Prostate gland (tissue), 2 donors: Measurements from ENCODE around the gene ITGA3. TPM values are rescaled to one million over a fixed set of nuclear protein-coding genes. Genes with fewer than 3 reads are reported as not detected.

Experiments used
- DNase-seq: peaks from one replicate; pipeline ENCODE4 v3.0.0-alpha.2; 2019; ENCODE audit warnings: low spot score
- H3K27ac ChIP-seq, 2 donors: fragments of 200-600 bp; sonication (generic); 2 replicates each; pipeline ENCODE4 v1.5.1; 2017 to 2019
- H3K27me3 ChIP-seq: fragments of 200-600 bp; sonication (generic); replicated peaks from 2 replicates; pipeline ENCODE4 v1.5.1; 2019; ENCODE audit not compliant: insufficient read depth
- H3K36me3 ChIP-seq, 2 donors: fragments of 200-600 bp; sonication (generic); 1 replicate in 1 of 2; 2 replicates in 1 of 2; pipeline versions ENCODE4 v1.5.1 to v1.8.1; 2017 to 2019
- H3K4me1 ChIP-seq: fragments of 200-600 bp; sonication (generic); replicated peaks from 2 replicates; pipeline ENCODE4 v1.5.1; 2019
- H3K4me3 ChIP-seq, 2 donors: fragments of 200-600 bp; sonication (generic); 2 replicates each; pipeline ENCODE4 v1.5.1; 2017 to 2019
- H3K9me3 ChIP-seq: fragments of 200-600 bp; sonication (generic); 2 replicates; pipeline ENCODE4 v1.5.1; 2017
- POLR2A ChIP-seq: fragments of 450-650 bp; IDR thresholded peaks from one replicate; pipeline ENCODE4 v1.6.1; 2016; ENCODE audit warnings: antibody characterized with exemption, mild to moderate bottlenecking
- POLR2AphosphoS5 ChIP-seq: sonication (generic); formaldehyde crosslinking; IDR thresholded peaks from one replicate; pipeline ENCODE4 v1.6.1; 2017; ENCODE audit warnings: antibody characterized with exemption
- WGBS: methylation state at CpG from one replicate; pipeline ENCODE4 v1.1.5; 2018; 5-methylcytosine and 5-hydroxymethylcytosine counted together
- intact Hi-C: fragments of 100-400 bp; cut with DNase I; formaldehyde crosslinking; loops from one replicate; pipeline ENCODE4 v1.14.2; 2022
- total RNA-seq, 2 donors: library from RNA; depleted of rRNA; stranded (reverse); fragments of >200 nt; gene quantifications; one replicate each; pipeline ENCODE4 v1.1.0, GENCODE V29; 2016
- TF ChIP-seq, protein P1 (sequence below), 4 experiments: fragments of 200-600 bp in 2 of 4; fragments of 450-650 bp in 2 of 4; sonication (generic) in 2 of 4; IDR thresholded peaks; 1 replicate in 3 of 4; 2 replicates in 1 of 4; pipeline ENCODE4 v1.5.1; 2016 to 2019; ENCODE audit warnings: antibody characterized with exemption in 4 of 4, mild to moderate bottlenecking in 2 of 4, moderate library complexity in 2 of 4

ITGA3 gene
- total RNA-seq, 2 donors from 2014 or later, result 67.0 to 71.3 TPM

DNA sequence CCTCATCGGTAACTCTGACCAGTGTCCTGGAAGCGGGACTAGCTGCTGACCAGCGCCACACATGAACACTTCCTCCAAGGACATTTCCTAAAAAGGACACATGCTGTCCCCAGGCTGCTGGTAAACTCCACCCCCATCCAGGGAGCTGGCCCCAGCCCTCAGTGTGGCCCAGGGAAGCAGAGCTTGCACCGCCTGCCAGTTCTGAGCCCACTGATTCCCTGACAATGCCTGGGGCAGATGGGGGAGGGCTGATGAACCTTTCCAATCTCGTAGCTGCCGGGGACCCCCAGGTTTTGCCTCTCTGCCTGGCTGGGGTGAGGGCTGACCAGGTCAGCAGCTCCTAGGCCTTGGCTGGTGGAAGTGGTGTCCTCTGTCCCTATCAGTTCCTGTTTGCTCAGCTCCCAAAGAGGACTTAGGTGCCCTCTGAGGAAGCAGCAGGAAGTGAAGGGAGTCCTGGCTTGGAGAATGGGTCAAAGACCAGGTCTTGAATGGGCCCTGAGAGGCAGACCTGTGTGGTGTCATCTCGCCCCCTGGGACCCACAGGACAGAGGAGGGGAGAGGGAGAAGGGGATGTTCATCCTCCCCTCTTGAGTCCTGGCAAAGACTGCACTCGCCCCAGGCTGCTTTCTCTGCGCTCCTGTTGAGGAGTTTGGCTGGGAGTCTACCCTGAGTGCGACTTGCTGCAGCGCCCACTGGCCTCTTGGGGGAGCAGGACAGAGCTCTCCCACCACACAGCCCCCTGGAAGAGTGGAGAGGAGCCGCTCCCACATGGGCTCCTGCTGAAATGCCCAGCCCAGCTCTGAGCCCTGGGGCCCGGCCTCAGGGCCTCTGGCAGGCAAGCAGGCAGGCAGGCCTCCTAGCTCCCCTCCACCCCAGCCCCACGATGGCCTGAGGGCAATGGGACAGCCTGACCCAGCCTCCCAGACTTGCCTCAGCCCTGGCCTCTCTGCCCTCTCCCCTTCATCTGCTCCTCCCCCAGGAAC lies 56.1 kb downstream of the ITGA3 start:
- WGBS, result 65% methylated on average over 14 of the region's 14 CpGs
- TF ChIP-seq POLR2AphosphoS5, result peak; percentile 15
- TF ChIP-seq, protein P1, sequence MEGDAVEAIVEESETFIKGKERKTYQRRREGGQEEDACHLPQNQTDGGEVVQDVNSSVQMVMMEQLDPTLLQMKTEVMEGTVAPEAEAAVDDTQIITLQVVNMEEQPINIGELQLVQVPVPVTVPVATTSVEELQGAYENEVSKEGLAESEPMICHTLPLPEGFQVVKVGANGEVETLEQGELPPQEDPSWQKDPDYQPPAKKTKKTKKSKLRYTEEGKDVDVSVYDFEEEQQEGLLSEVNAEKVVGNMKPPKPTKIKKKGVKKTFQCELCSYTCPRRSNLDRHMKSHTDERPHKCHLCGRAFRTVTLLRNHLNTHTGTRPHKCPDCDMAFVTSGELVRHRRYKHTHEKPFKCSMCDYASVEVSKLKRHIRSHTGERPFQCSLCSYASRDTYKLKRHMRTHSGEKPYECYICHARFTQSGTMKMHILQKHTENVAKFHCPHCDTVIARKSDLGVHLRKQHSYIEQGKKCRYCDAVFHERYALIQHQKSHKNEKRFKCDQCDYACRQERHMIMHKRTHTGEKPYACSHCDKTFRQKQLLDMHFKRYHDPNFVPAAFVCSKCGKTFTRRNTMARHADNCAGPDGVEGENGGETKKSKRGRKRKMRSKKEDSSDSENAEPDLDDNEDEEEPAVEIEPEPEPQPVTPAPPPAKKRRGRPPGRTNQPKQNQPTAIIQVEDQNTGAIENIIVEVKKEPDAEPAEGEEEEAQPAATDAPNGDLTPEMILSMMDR (IDR thresholded peaks at IDR 0.05), result no peak
- H3K27me3 ChIP-seq, result no peaks in the 10 kb centered on the region
- intact Hi-C loops, result no loop called here
- no peaks in the 10 kb centered on the region for H3K4me1 ChIP-seq
- H3K36me3 ChIP-seq, result no peaks in the 10 kb centered on the region
- H3K4me3 ChIP-seq, result no peak overlapping the region
- no peaks in the 10 kb centered on the region for H3K9me3 ChIP-seq
- H3K27ac ChIP-seq, result peak overlapping the region; percentile 48 to 77
- no peak for DNase-seq

- intact Hi-C loops, result no loop called here
- Histone ChIP-seq H3K4me3 (no peak overlapping the region), H3K36me3 (no peaks in the 10 kb centered on the region), H3K27me3 (no peaks in the 10 kb centered on the region), H3K27ac (peak overlapping the region; percentile 48 to 77), H3K4me1 (no peaks in the 10 kb centered on the region), H3K9me3 (no peaks in the 10 kb centered on the region)
- TF ChIP-seq POLR2AphosphoS5 (no peak), POLR2A (no peak)
- TF ChIP-seq, protein P1 (IDR thresholded peaks at IDR 0.05), result no peak
- no peak for DNase-seq
- WGBS, result 54% methylated on average over 17 of the region's 17 CpGs
Observed at GRCh38 chr17:50112694-50113093, 56.8 kb downstream of the ITGA3 start.

- DNase-seq, result no peak
- Histone ChIP-seq H3K9me3 (no peaks in the 10 kb centered on the region), H3K27ac (no peak overlapping the region), H3K27me3 (no peaks in the 10 kb centered on the region), H3K36me3 (no peaks in the 10 kb centered on the region), H3K4me1 (no peaks in the 10 kb centered on the region), H3K4me3 (no peak overlapping the region)
- WGBS, result 83% methylated on average over 7 of the region's 7 CpGs
- TF ChIP-seq POLR2AphosphoS5, result no peak
- TF ChIP-seq, protein P1 (IDR thresholded peaks at IDR 0.05), result no peak
- no peak for TF ChIP-seq POLR2A
- intact Hi-C loops, result loop anchor here (2.0 kb wide), 1 partner anchor 47 kb away; no protein-coding TSS in a partner anchor
Observed at GRCh38 chr17:50113624-50114320, 57.9 kb downstream of the ITGA3 start.

- TF ChIP-seq POLR2AphosphoS5, result no peak
- TF ChIP-seq POLR2A, result no peak
- TF ChIP-seq, protein P1 (IDR thresholded peaks at IDR 0.05), result no peak
- no peak overlapping the region for H3K4me3 ChIP-seq
- no peaks in the 10 kb centered on the region for H3K27me3 ChIP-seq
- DNase-seq, result no peak
- 84% methylated on average over 4 of the region's 4 CpGs for whole genome bisulfite sequencing
- H3K36me3 ChIP-seq, result no peaks in the 10 kb centered on the region
- no peak overlapping the region for H3K27ac ChIP-seq
- intact Hi-C loops, result loop anchor here (2.0 kb wide), 1 partner anchor 46 kb away; no protein-coding TSS in a partner anchor
- no peaks in the 10 kb centered on the region for H3K4me1 ChIP-seq
- no peaks in the 10 kb centered on the region for H3K9me3 ChIP-seq
Observed at GRCh38 chr17:50114401-50114800, 58.5 kb downstream of the ITGA3 start.
